GM18508 (cell line): ENCODE data around the gene SIPA1L2.
"Not testable (repeated sequence)": the region's sequence is repeated elsewhere in the genome, so short reads cannot be mapped to it uniquely, and the experiment has no call there.

ENCODE experiments used
- ATAC-seq: cut with Tn5 transposase; IDR thresholded peaks from one replicate; pipeline ENCODE4 v1.9.1; 2021; ENCODE audit warnings: moderate number of reproducible peaks; ENCODE audit not compliant: insufficient read depth, unreplicated experiment

Gene SIPA1L2

DNA sequence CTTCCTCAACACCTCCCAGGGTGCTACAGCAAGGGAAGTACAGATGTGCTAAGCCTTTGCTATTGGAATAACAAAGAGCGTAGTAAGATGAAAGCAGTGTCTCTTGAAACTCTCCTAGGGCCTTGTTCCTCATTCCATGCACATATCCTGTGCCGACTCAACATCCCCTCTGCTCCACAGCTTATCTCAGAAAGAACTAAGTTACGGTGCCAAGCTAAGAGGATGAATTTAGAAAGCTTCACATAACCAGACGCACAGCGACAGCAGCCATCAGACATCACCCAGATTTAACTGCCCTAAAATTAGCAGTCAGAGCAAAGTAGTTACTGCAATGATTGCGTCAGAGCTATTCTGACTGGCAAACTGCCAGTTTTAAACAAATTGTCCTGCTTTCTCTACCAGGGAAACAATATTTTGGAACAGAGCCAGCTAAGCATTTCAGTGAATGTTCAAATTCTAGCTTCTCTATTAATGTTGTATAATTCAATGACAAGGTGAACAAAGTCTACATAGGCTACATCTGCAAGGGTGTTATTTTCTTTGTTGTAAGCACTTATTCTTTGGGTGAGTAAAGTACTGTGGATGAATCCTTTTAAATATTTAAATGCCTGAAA lies 9.5 kb downstream of the SIPA1L2 start:
- ATAC-seq = no peak

DNA sequence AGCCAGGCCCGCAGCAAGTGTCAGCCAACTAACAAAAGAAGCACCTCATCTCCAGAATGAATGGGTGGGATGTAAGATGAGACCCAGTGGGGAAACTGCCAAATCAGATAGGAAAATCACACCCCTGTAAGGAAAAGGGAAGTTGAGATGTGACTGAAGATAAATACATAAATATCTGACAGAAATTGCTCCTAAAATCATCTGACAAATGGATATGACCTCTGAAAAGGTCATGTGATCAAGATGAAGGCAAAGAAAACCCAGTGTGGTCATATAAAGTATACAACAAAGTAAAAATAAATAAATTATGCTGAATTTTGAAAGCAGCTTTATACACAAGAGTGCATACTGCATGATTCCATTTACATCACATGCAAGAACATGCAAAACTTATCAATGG lies 12.7 kb downstream of the SIPA1L2 start:
- ATAC-seq = no peak

DNA sequence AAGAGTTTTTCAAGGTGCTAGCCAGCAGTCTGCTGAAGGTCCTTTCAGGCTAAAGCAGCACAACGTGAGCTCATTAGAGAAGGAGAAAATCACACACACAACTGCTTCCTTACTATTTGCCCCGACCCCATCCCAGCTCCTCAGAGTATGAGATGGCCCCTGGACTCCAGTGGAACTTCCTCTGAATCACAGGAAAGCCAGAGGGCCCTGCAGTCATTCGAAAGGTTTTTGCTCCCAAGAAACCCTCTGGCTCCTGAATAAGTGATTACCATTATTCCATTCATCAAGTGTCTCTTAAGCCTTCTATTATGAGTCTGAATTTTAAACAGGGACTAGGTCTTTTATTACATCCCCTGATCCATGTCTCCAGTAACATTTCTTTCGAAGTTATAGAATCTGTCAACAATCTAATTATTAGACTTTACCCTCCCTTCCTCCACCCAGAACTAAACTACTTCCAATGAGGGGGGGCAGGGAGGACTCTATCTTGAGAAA lies 14.6 kb downstream of the SIPA1L2 start:
- no peak for ATAC-seq

DNA sequence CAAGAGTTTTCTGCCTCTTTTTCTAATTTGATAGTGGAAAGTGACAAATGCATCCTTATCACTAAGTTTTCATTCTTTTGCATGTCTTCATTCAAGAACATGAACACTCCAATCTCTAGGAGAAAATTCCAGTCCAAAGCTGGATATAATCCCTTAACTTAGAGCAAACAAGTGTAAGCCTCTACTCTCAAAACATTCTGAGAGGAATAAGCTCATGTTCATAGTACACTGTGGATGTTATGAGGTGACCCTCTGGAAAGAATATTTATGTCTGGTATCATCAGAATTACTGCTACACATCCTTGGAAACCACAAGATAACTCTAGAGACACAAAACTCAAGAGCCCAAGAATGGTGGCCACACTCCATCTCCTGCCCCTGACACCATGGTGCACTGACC lies 15.1 kb downstream of the SIPA1L2 start:
- ATAC-seq = no peak

DNA sequence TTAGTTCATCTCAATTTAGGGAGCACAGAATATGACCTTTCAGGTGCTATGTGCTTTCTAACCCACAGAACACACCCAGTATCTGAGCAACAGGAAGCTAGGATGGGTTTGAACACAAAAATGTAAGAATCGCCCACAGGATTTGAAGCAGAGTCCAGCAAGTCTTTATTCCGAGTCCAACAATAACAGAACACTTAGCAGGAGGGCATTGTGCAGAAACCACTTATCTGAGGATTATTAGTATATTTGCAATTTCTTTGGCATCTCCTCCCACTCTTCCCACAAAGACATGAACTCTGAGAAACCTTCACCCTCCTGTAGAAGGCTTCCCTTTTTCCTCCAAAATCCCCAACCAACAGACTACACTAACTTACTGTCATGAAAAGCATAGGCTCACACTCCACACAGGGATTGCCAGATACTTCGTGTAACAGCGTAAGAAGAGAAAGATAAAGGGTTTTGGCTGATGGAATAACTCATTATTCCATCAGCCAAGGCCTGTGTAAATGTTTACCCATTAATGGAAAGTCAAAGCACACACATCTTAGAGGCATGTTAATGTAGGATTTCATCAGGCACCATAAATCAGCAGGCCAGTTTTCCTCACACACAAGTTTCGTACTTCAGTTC lies 16.1 kb downstream of the SIPA1L2 start:
- no peak for ATAC-seq

DNA sequence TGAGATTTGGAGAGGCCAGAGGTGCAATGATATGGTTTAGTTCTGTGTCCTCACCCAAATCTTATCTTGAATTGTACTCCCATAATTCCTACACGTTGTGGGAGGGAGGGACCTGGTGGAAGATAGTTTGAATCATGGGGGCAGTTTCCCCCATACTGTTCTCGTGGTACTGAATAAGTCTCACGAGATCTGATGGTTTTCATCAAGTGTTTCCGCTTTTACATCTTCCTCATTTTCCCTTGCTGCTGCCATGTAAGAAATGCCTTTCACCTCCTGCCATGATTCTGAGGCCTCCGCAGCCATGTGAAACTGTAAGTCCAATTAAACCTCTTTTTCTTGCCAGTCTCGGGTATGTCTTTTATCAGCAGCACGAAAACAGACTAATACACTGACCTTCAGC lies 17.1 kb downstream of the SIPA1L2 start:
- ATAC-seq = not testable (repeated sequence)

GRCh38 chr1:232611834-232612233 lies 18.1 kb downstream of the SIPA1L2 start:
- no peak for ATAC-seq

- ATAC-seq = not testable (repeated sequence)
These were observed 18.8 kb downstream of the SIPA1L2 start for GRCh38 chr1:232610902-232611745.

DNA sequence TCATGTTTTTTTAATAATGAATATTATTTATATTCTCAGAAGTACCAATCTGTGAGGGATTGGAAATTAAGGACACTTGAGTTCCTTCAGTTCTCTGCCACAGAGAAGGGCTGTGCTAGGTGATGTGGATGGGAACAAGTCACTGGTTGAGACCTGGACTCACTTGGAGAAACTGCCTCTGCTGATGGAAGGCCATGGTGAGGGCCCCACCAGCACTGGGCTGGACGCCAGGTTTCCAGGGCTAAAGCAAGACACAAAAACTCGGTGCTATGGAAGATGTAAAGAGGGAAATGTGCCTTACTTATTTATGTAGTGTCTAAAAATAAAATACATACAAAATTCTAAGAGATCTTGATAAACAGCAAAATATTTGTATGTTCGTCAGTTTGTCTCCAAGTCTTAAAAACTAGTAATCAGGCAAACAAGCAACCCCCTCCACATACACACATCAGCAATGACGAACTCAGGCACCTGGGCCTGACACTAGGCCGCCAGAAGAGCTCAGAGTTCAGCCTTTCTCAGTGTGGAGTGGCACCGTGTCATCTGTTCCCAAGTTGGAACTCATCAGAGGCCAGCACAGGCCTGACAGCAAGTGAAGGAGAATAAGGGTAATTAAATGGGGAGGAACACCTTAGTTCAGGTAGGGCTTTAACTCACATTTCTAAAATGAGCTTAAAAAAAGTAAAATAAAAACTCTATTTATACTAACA lies 19.6 kb downstream of the SIPA1L2 start:
- no peak for ATAC-seq

DNA sequence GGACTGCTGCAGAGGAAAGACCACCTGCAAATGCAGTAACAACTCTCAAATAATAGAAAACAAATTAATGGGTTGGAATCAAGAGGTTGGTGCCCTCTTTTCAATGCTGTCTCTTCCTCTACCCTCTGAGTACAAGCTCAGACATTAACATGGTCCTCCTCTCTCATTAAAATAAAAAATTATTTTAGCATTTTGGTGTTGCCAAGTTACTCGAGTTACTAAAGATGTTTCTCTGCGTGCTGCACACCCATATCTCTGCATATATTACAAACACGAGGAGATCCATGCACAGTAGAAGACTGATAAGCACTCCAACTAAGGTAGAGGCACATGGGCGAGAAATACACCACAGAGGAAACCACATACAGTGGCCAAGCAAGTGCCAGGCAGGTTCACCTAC lies 21.5 kb downstream of the SIPA1L2 start:
- ATAC-seq = no peak

GRCh38 chr1:232602622-232603021 lies 27.3 kb downstream of the SIPA1L2 start:
- ATAC-seq = no peak

DNA sequence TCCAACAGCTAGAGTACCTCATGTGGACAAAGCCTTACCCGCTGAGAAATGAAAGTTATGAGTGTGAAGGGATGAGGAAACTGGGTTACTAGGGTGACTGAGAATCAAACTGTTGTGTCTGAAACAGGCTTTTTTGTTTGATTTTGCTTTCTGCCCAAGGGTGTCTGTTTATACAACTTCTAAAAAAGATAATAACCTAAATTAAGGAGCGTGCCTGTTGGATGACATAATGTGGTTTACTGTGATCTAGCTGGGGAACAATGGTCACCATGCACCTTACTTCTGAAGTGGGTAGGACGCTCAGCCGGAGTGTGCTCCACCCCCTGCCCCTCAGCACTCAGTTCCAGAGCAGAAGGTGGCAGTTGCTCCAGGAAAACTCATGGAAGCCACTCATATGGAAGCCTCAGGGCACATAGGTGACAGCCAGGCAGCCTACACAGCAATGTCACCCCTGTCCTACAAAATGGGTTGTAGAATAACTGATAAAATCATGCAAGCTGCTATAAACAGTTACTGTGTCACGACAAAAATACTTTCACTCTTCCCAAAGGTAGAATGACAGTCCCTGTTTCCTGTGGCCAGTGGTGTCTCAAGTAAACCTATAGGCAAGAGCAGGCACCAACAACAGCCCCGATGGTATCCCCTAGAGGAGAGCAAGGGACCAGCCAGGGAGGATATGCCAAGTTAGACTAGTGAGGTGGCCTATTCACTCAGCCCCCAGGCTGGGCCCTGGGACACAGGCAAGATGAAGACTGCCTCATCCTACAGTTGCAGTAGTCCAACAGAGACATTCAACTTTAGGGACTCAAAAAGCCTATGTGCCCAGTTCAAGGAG lies 29.3 kb downstream of the SIPA1L2 start:
- no peak for ATAC-seq

- ATAC-seq = no peak
These were observed 30.5 kb downstream of the SIPA1L2 start for GRCh38 chr1:232599178-232600041.

DNA sequence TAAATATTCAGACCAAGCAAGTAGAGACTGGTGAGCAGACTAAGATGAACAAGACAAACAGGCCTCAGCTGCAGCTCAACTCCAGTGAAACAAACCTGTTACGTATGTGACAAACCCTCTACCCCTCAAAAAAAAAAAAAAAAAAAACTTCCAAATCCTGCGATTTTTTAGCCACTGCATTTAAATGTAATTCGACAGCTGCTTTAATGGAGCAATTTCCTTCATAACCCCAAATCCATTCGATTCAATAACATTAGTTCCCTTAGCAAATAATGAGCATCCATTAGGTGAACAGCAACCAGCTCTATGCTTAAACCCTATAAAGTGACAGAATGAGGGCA lies 31.1 kb downstream of the SIPA1L2 start:
- ATAC-seq = no peak

GRCh38 chr1:232598133-232598532 lies 31.8 kb downstream of the SIPA1L2 start:
- ATAC-seq = no peak

GRCh38 chr1:232597721-232598120 lies 32.2 kb downstream of the SIPA1L2 start:
- ATAC-seq = peak; percentile 37

DNA sequence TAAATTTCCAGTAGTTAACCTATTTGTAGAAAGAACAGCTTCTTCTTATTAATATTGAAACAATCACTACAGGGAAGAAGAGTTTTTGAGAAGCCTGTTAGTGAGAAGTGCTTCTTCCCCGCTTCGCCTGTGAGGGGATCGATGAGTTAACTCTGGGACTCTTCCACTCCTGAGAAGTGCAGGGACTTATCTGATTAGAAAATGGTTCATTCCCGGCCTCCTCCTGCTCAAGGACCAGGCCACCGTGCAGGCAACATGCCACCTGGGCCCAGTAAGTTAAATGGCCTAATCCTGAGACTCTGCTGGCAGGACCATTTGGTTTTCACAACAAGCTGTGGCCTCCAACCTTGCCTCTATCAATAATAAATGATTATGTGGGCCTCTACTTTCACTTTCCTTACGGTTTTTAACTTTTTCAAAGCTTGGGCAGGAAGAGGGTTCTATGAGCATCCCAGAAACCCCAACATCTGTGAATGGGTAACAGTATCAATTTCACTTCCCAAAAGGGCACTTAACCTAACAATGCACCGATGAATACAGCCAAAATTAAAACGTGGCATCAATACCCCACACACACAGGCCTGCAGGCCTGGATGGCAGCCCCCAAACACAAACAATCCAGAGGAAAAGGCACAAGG lies 33.1 kb downstream of the SIPA1L2 start:
- ATAC-seq = no peak
